Stomach (tissue), 4 donors: ENCODE data around the gene TM9SF1.

Experiments
- POLR2A ChIP-seq, 4 donors: fragments of 450-650 bp; IDR thresholded peaks; one replicate each; pipeline ENCODE4 v1.6.1; 2016; ENCODE audit warnings: antibody characterized with exemption in 4 of 4, control low read depth in 2 of 4, mild to moderate bottlenecking in 1 of 4, moderate library complexity in 1 of 4
- POLR2AphosphoS5 ChIP-seq, 3 donors: sonication (generic); formaldehyde crosslinking; IDR thresholded peaks; one replicate each; pipeline ENCODE4 v1.6.1; 2016; ENCODE audit warnings: antibody characterized with exemption in 3 of 3

DNA sequence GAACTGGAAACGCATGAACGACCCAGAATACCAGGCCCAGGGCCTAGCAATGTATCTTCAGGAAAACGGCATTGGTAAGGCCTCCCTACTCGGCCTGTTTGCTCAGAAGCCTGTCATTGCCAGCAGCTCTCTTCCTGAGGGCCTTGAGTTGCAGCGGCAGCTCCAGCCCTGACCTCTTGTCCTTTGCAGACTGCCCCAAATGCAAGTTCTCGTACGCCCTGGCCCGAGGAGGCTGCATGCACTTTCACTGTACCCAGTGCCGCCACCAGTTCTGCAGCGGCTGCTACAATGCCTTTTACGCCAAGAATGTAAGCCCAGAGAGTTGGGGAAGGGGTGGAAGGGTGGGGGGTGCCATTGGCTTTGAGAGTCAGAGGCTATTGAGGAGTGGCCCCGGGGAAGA is 37.9 kb downstream of the TM9SF1 start:
- TF ChIP-seq POLR2AphosphoS5 (IDR thresholded peaks at IDR 0.05) (no peak), POLR2A (IDR thresholded peaks at IDR 0.05) (no peak)
